ENCODE results near the gene TMEM30B.

TMEM30B gene

GRCh38 chr14:61326146-61326545 lies 45.0 kb upstream of the TMEM30B start:
- no peak for TF ChIP-seq FOXA1 (IDR thresholded peaks at IDR 0.05)
- TF ChIP-seq FOXM1 (IDR thresholded peaks at IDR 0.05; ENCODE audit: borderline replicate concordance), result no peak
- no peak for TF ChIP-seq BHLHE40 (IDR thresholded peaks at IDR 0.05; ENCODE audit: borderline replicate concordance)
- no peak for TF ChIP-seq TARDBP (IDR thresholded peaks at IDR 0.05)
- TF ChIP-seq PKNOX1 (IDR thresholded peaks at IDR 0.05), result no peak
- DNase-seq (ENCODE audit: extremely low spot score), result no peak
- ChIA-PET POLR2A (no interaction called here), CTCF (no interaction called here)

- POLR2A ChIA-PET, result no interaction called here
- no peak for TF ChIP-seq TARDBP (IDR thresholded peaks at IDR 0.05)
- no peak for TF ChIP-seq ARNT (IDR thresholded peaks at IDR 0.05)
- TF ChIP-seq ZNF384 (IDR thresholded peaks at IDR 0.05), result no peak
- no peak for TF ChIP-seq FOXA1 (IDR thresholded peaks at IDR 0.05)
- no peak for TF ChIP-seq FOXM1 (IDR thresholded peaks at IDR 0.05; ENCODE audit: borderline replicate concordance)
- no peak for TF ChIP-seq L3MBTL2 (conservative IDR thresholded peaks at IDR 0.05)
- no peak for TF ChIP-seq SUZ12 (IDR thresholded peaks at IDR 0.05)
- CTCF ChIA-PET, result no interaction called here
- DNase-seq (ENCODE audit: extremely low spot score), result no peak
These were observed 44.0 kb upstream of the TMEM30B start for GRCh38 chr14:61325166-61325565.

GRCh38 chr14:61323970-61324369 lies 42.8 kb upstream of the TMEM30B start:
- CTCF ChIA-PET, result no interaction called here

GRCh38 chr14:61322799-61323290 lies 41.7 kb upstream of the TMEM30B start:
- ChIA-PET POLR2A (interaction anchor here (1.2 kb wide), 1 partner anchor 126 kb away, joined by 3 read pairs; no protein-coding TSS in a partner anchor), CTCF (no interaction called here)
- TF ChIP-seq SP1 (IDR thresholded peaks at IDR 0.05) (no peak), SUZ12 (IDR thresholded peaks at IDR 0.05) (no peak), LEF1 (IDR thresholded peaks at IDR 0.05; ENCODE audit: borderline replicate concordance) (no peak), FOXM1 (IDR thresholded peaks at IDR 0.05; ENCODE audit: borderline replicate concordance) (no peak), ELF4 (IDR thresholded peaks at IDR 0.05) (no peak), L3MBTL2 (conservative IDR thresholded peaks at IDR 0.05) (no peak), ZNF384 (IDR thresholded peaks at IDR 0.05) (no peak), FOXK2 (IDR thresholded peaks at IDR 0.05) (no peak), ARNT (IDR thresholded peaks at IDR 0.05) (no peak)
- no peak for DNase-seq (ENCODE audit: extremely low spot score)

More at GRCh38 chr14:61323970-61324369, 42.8 kb upstream of the TMEM30B start:
- TF ChIP-seq FOXA1 (IDR thresholded peaks at IDR 0.05), result no peak
- no peak for TF ChIP-seq ARNT (IDR thresholded peaks at IDR 0.05)
- no peak for TF ChIP-seq CTBP1 (IDR thresholded peaks at IDR 0.05; ENCODE audit: borderline replicate concordance)
- no peak for TF ChIP-seq SUZ12 (IDR thresholded peaks at IDR 0.05)
- no peak for TF ChIP-seq NFRKB (IDR thresholded peaks at IDR 0.05)
- TF ChIP-seq L3MBTL2 (conservative IDR thresholded peaks at IDR 0.05), result no peak
- TF ChIP-seq FOXM1 (IDR thresholded peaks at IDR 0.05; ENCODE audit: borderline replicate concordance), result no peak
- TF ChIP-seq ZNF384 (IDR thresholded peaks at IDR 0.05), result no peak
- DNase-seq (ENCODE audit: extremely low spot score), result no peak
- POLR2A ChIA-PET, result interaction anchor here (1.2 kb wide), 1 partner anchor 125 kb away, joined by 3 read pairs; no protein-coding TSS in a partner anchor

GRCh38 chr14:61322011-61322798 lies 41.1 kb upstream of the TMEM30B start:
- ChIA-PET POLR2A (interaction anchor here (0.9 to 1.1 kb wide), 2 partner anchors 13 to 32 kb away, joined by 3 to 4 read pairs; no protein-coding TSS in a partner anchor), CTCF (interaction anchor here (0.6 to 0.8 kb wide), 2 partner anchors 9 to 669 kb away, joined by 3 read pairs; no protein-coding TSS in a partner anchor)
- no peak for DNase-seq (ENCODE audit: extremely low spot score)
- TF ChIP-seq BHLHE40 (IDR thresholded peaks at IDR 0.05; ENCODE audit: borderline replicate concordance) (no peak), SUZ12 (IDR thresholded peaks at IDR 0.05) (no peak), FOXA1 (IDR thresholded peaks at IDR 0.05) (no peak), FOXM1 (IDR thresholded peaks at IDR 0.05; ENCODE audit: borderline replicate concordance) (no peak), LEF1 (IDR thresholded peaks at IDR 0.05; ENCODE audit: borderline replicate concordance) (no peak), PKNOX1 (IDR thresholded peaks at IDR 0.05) (no peak), ARNT (IDR thresholded peaks at IDR 0.05) (no peak), SP1 (IDR thresholded peaks at IDR 0.05) (no peak), NFRKB (IDR thresholded peaks at IDR 0.05) (no peak), TARDBP (IDR thresholded peaks at IDR 0.05) (no peak)

GRCh38 chr14:61321385-61322010 lies 40.4 kb upstream of the TMEM30B start, which contains the start of gene PRKCH:
PRKCH (plus strand) TSS chr14:61321579; CDS start chr14:61322102, 523 bp downstream.
- ChIA-PET POLR2A (interaction anchor here (0.9 to 1.1 kb wide), 2 partner anchors 12 to 32 kb away, joined by 3 to 4 read pairs; no protein-coding TSS in a partner anchor), CTCF (interaction anchor here (0.6 to 0.8 kb wide), 3 partner anchors 10 to 668 kb away, joined by 3 to 4 read pairs (median 3); no protein-coding TSS in a partner anchor)
- peak; percentile 68 for DNase-seq (ENCODE audit: extremely low spot score)
- peak; percentile 31; the same call in 1 of the 2 replicates for TF ChIP-seq ELF4 (IDR thresholded peaks at IDR 0.05)
- peak; percentile 35; the same call in 1 of the 2 replicates for TF ChIP-seq L3MBTL2 (conservative IDR thresholded peaks at IDR 0.05)
- no peak for TF ChIP-seq FOXM1 (IDR thresholded peaks at IDR 0.05; ENCODE audit: borderline replicate concordance)
